ENCODE results near the gene TLK2.

DNA sequence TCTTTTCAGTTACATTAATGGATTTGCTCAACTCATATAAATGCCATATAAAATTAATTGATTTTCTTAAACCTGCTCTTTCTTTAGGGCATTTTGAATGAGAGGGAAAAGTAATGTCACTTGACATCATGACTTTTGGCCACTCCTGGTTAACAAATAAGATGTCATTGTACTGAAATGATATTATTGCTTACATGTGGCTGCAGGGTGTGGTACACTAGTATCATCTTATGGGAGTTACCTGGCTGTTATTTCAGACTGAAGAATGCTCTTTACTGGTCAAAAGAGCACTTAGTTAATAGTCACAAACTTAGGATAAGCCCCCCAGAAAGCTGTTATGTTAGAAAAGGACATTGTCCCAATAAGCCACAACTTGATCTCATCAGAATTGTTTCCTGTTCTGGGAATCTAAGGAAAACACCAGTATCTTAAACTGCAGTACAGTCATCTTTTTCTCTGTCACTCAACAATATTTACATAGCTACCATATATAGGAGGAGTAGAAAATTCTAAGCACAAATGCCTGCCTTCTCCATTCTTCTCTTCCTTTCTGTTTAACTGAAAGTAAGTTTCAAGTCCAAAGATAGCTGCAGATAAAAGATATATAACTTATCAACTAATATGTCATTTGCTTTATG lies 95.0 kb downstream of the TLK2 start:
- no peak for TF ChIP-seq CTCF (conservative IDR thresholded peaks at IDR 0.05; ENCODE audit: low read depth, low read length)
- TF ChIP-seq EZH2 (IDR thresholded peaks at IDR 0.05; ENCODE audit: low read length, unreplicated experiment): no peak
- no peak for TF ChIP-seq EZH2phosphoT487 (IDR thresholded peaks at IDR 0.05; ENCODE audit: borderline replicate concordance, low read length)

Measured in PC-3 (cell line).